HEK293 (cell line): ENCODE data around the gene YY2.
A peak's percentile ranks its signal among the peaks of the same experiment; 100 is the strongest.
"Not testable (repeated sequence)": the region's sequence is repeated elsewhere in the genome, so short reads cannot be mapped to it uniquely, and the experiment has no call there.

Source experiments
- CTCF ChIA-PET: fragments of 350-600 bp; formaldehyde crosslinking; extraction: SDS; loops from one replicate; lab custom pipeline; 2021; ENCODE audit warnings: antibody characterized with exemption; lab: Yijun Ruan, JAX
- POLR2A ChIA-PET: fragments of 300-600 bp; formaldehyde crosslinking; extraction: SDS; loops from one replicate; lab custom pipeline; 2020; ENCODE audit warnings: antibody characterized with exemption, inconsistent platforms; lab: Yijun Ruan, JAX
- H3K27ac ChIP-seq: fragments of 200-500 bp; sonication (Bioruptor generic); 2 replicates; pipeline ENCODE4 v1.5.1; 2014; ENCODE audit warnings: low read depth, low read length, control low read depth, inconsistent platforms; ENCODE audit errors: extremely low read depth
- H3K36me3 ChIP-seq, 2 experiments: fragments of 200-500 bp in 1 of 2; sonication (Bioruptor generic) in 1 of 2; 1 replicate in 1 of 2; 2 replicates in 1 of 2; pipeline ENCODE4 v1.5.1; 2014 to 2017; ENCODE audit warnings: inconsistent platforms in 2 of 2, low read length in 2 of 2; ENCODE audit not compliant: control insufficient read depth in 2 of 2, insufficient read depth in 1 of 2
- H3K4me1 ChIP-seq: fragments of 200-500 bp; sonication (Bioruptor generic); 2 replicates; pipeline ENCODE4 v1.5.1; 2014; ENCODE audit warnings: mild to moderate bottlenecking, low read length, inconsistent platforms; ENCODE audit not compliant: control insufficient read depth, insufficient read depth
- H3K4me3 ChIP-seq: 2 replicates; pipeline ENCODE4 v1.5.1; 2011; ENCODE audit warnings: low read depth, mild to moderate bottlenecking, control low read depth, low read length, moderate library complexity
- H3K9me3 ChIP-seq: fragments of 200-500 bp; sonication (Bioruptor generic); 2 replicates; pipeline ENCODE4 v1.5.1; 2014; ENCODE audit warnings: low read depth, low read length, inconsistent platforms; ENCODE audit not compliant: control insufficient read depth, insufficient read depth
- GLI2 ChIP-seq: fragments of 450-650 bp; formaldehyde crosslinking; IDR thresholded peaks from 2 replicates; pipeline ENCODE4; 2017; ENCODE audit warnings: missing biosample characterization, missing genetic modification characterization, low read depth, borderline replicate concordance
- HOXC10 ChIP-seq: sonication (generic); formaldehyde crosslinking; IDR thresholded peaks from 2 replicates; pipeline ENCODE4 v1.8.1; 2023; ENCODE audit warnings: mild to moderate bottlenecking, missing genetic modification reagents
- KLF10 ChIP-seq: fragments of 450-650 bp; IDR thresholded peaks from 2 replicates; pipeline ENCODE4 v1.5.1; 2018; ENCODE audit warnings: missing biosample characterization, mild to moderate bottlenecking, missing genetic modification characterization
- WT1 ChIP-seq: fragments of 450-650 bp; formaldehyde crosslinking; IDR thresholded peaks from 2 replicates; pipeline ENCODE4 v1.5.1; 2016; ENCODE audit warnings: missing biosample characterization, missing genetic modification characterization
- ZFP37 ChIP-seq: fragments of 450-650 bp; formaldehyde crosslinking; IDR thresholded peaks from 2 replicates; pipeline ENCODE4 v1.5.1; 2016; ENCODE audit warnings: missing biosample characterization, missing genetic modification characterization
- ZFP69B ChIP-seq: fragments of 450-650 bp; formaldehyde crosslinking; IDR thresholded peaks from 2 replicates; pipeline ENCODE4 v1.5.1; 2016; ENCODE audit warnings: missing biosample characterization, missing genetic modification characterization
- ZNF121 ChIP-seq: fragments of 450-650 bp; formaldehyde crosslinking; IDR thresholded peaks from 2 replicates; pipeline ENCODE4 v1.5.1; 2016; ENCODE audit warnings: missing biosample characterization, missing genetic modification characterization
- ZNF133 ChIP-seq: fragments of 450-650 bp; formaldehyde crosslinking; IDR thresholded peaks from 2 replicates; pipeline ENCODE4 v1.5.1; 2016; ENCODE audit warnings: missing biosample characterization, missing genetic modification characterization
- ZNF146 ChIP-seq: fragments of 450-650 bp; formaldehyde crosslinking; IDR thresholded peaks from 2 replicates; pipeline ENCODE4 v1.5.1; 2016; ENCODE audit warnings: missing biosample characterization, missing genetic modification characterization
- ZNF169 ChIP-seq: fragments of 450-650 bp; formaldehyde crosslinking; IDR thresholded peaks from 2 replicates; pipeline ENCODE4 v1.5.1; 2016; ENCODE audit warnings: missing biosample characterization, missing genetic modification characterization
- ZNF175 ChIP-seq: fragments of 450-650 bp; formaldehyde crosslinking; IDR thresholded peaks from 2 replicates; pipeline ENCODE4 v1.5.1; 2016; ENCODE audit warnings: missing biosample characterization, missing genetic modification characterization
- ZNF223 ChIP-seq: fragments of 450-650 bp; formaldehyde crosslinking; IDR thresholded peaks from 2 replicates; pipeline ENCODE4 v1.5.1; 2016; ENCODE audit warnings: missing biosample characterization, missing genetic modification characterization
- ZNF248 ChIP-seq: fragments of 450-650 bp; formaldehyde crosslinking; IDR thresholded peaks from 2 replicates; pipeline ENCODE4 v1.5.1; 2017; ENCODE audit warnings: missing biosample characterization, missing genetic modification characterization
- ZNF37A ChIP-seq: fragments of 450-650 bp; IDR thresholded peaks from 2 replicates; pipeline ENCODE4 v1.5.1; 2018; ENCODE audit warnings: missing biosample characterization, missing genetic modification characterization
- ZNF654 ChIP-seq: fragments of 450-650 bp; formaldehyde crosslinking; IDR thresholded peaks from 2 replicates; pipeline ENCODE4 v1.5.1; 2016; ENCODE audit warnings: low read depth, missing biosample characterization, missing genetic modification characterization
- ZNF76 ChIP-seq: fragments of 450-650 bp; formaldehyde crosslinking; IDR thresholded peaks from 2 replicates; pipeline ENCODE4; 2016; ENCODE audit warnings: low read depth, missing biosample characterization, missing genetic modification characterization, borderline replicate concordance
- ZNF777 ChIP-seq: fragments of 450-650 bp; formaldehyde crosslinking; IDR thresholded peaks from 2 replicates; pipeline ENCODE4 v1.5.1; 2017; ENCODE audit warnings: missing biosample characterization, missing genetic modification characterization, borderline replicate concordance
- ZNF792 ChIP-seq: fragments of 450-650 bp; formaldehyde crosslinking; IDR thresholded peaks from 2 replicates; pipeline ENCODE4 v1.5.1; 2016; ENCODE audit warnings: missing biosample characterization, missing genetic modification characterization
- ZSCAN30 ChIP-seq: fragments of 450-650 bp; IDR thresholded peaks from 2 replicates; pipeline ENCODE4 v1.5.1; 2018; ENCODE audit warnings: missing biosample characterization, mild to moderate bottlenecking, missing genetic modification characterization, moderate library complexity
- TF ChIP-seq, protein P1 (sequence below): fragments of 450-650 bp; formaldehyde crosslinking; IDR thresholded peaks from 2 replicates; pipeline ENCODE4 v1.5.1; 2016; ENCODE audit warnings: missing biosample characterization, missing genetic modification characterization
- TF ChIP-seq, protein P2 (sequence below): fragments of 450-650 bp; formaldehyde crosslinking; IDR thresholded peaks from 2 replicates; pipeline ENCODE4 v1.5.1; 2017; ENCODE audit warnings: missing biosample characterization, mild to moderate bottlenecking, missing genetic modification characterization, moderate library complexity
- TF ChIP-seq, protein P3 (sequence below): fragments of 450-650 bp; formaldehyde crosslinking; IDR thresholded peaks from 2 replicates; pipeline ENCODE4 v1.5.1; 2016; ENCODE audit warnings: missing biosample characterization, missing genetic modification characterization
- TF ChIP-seq, protein P4 (sequence below): fragments of 450-650 bp; formaldehyde crosslinking; IDR thresholded peaks from 2 replicates; pipeline ENCODE4; 2016; ENCODE audit warnings: missing biosample characterization, missing genetic modification characterization
- TF ChIP-seq, protein P5 (sequence below): fragments of 450-650 bp; formaldehyde crosslinking; IDR thresholded peaks from 2 replicates; pipeline ENCODE4 v1.5.1; 2016; ENCODE audit warnings: missing biosample characterization, missing genetic modification characterization, low read depth

Gene YY2

DNA sequence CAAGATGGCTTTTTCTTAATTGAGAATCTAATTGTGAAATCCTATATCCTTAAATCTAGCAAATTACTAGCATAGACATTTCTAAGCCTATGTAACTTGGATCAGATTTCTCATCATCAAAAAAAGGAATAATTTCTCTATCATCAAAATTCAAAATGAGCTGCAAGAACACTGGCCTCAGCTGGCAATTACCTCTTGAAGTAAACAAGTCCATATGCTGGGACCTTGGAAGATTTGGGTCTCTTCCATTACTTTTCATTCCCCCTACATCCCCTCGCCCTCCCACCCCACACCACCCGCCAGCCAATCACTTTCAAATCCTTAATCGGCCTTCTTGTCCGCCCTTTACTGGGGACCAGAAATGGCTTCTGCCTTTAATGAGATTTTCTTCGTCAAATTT lies 39.7 kb upstream of the YY2 start (continued):
- TF ChIP-seq ZFP37 (tag by site-specific recombination) (no peak), HOXC10 (no peak), ZNF76 (tag by site-specific recombination) (no peak), ZNF654 (tag by site-specific recombination) (no peak)

DNA sequence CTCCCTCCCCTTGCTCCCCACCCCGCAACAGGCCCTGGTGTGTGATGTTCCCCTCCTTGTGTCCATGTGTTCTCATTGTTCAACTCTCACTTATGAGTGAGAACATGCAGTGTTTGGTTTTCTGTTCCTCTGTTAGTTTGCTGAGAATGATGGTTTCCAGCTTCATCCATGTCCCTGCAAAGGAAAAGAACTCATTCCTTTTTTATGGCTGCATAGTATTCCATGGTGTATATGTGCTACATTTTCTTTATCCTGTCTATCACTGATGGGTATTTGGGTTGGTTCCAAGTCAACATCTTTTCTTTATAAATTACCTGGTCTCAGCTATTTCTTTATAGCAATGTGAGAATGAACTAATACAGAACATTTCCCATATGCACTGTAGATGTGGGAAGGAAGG lies 35.6 kb upstream of the YY2 start:
- H3K4me1 ChIP-seq, H3K36me3 ChIP-seq, H3K9me3 ChIP-seq, POLR2A ChIA-PET, CTCF ChIA-PET, H3K27ac ChIP-seq, H3K4me3 ChIP-seq: not testable (repeated sequence)
- TF ChIP-seq ZNF146, result peak; percentile 94
- TF ChIP-seq, protein P1, sequence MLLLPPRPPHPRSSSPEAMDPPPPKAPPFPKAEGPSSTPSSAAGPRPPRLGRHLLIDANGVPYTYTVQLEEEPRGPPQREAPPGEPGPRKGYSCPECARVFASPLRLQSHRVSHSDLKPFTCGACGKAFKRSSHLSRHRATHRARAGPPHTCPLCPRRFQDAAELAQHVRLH, result 0 out of 2 replicates have a peak, but pooled peaks have one; percentile 28

DNA sequence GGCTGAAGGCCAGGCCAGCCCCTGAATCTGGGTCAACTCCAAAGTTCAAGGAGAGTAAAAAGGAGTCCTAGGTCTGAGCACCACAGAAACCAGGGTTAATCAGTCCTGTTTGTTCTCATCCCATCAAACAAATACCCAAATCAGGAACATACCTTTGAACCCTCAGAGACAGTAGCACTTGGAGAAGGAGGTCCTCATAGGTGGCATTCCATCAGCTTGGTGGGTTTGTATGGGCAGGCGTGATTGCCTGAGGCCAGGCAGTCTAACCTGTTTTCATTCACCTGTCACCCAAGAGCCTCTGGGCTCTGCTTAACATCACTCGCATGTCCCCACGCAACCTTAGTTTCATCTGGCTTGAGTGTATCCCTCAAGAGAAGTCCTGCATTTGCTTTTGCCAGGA lies 33.9 kb upstream of the YY2 start:
- POLR2A ChIA-PET, result no interaction called here
- H3K9me3 ChIP-seq, result no peaks in the 10 kb centered on the region
- TF ChIP-seq ZNF248 (tag by site-specific recombination), result no peak
- no peak for TF ChIP-seq ZNF133
- TF ChIP-seq WT1 (tag by site-specific recombination), result no peak
- TF ChIP-seq, protein P2, sequence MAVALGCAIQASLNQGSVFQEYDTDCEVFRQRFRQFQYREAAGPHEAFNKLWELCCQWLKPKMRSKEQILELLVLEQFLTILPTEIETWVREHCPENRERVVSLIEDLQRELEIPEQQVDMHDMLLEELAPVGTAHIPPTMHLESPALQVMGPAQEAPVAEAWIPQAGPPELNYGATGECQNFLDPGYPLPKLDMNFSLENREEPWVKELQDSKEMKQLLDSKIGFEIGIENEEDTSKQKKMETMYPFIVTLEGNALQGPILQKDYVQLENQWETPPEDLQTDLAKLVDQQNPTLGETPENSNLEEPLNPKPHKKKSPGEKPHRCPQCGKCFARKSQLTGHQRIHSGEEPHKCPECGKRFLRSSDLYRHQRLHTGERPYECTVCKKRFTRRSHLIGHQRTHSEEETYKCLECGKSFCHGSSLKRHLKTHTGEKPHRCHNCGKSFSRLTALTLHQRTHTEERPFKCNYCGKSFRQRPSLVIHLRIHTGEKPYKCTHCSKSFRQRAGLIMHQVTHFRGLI (tag by site-specific recombination), result no peak
- no peak for TF ChIP-seq ZFP69B (tag by site-specific recombination)
- TF ChIP-seq, protein P3, sequence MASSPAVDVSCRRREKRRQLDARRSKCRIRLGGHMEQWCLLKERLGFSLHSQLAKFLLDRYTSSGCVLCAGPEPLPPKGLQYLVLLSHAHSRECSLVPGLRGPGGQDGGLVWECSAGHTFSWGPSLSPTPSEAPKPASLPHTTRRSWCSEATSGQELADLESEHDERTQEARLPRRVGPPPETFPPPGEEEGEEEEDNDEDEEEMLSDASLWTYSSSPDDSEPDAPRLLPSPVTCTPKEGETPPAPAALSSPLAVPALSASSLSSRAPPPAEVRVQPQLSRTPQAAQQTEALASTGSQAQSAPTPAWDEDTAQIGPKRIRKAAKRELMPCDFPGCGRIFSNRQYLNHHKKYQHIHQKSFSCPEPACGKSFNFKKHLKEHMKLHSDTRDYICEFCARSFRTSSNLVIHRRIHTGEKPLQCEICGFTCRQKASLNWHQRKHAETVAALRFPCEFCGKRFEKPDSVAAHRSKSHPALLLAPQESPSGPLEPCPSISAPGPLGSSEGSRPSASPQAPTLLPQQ (tag by site-specific recombination), result no peak
- no peak for TF ChIP-seq ZNF792
- TF ChIP-seq, all 188 proteins: peak for 0
- Histone ChIP-seq H3K27ac (no peak overlapping the region), H3K4me3 (no peak overlapping the region), H3K4me1 (no peaks in the 10 kb centered on the region), H3K36me3 (no peaks in the 10 kb centered on the region)
- CTCF ChIA-PET, result interaction anchor here (0.6 to 1.5 kb wide), 2 partner anchors 75 to 871 kb away, joined by 3 read pairs; no protein-coding TSS in a partner anchor

DNA sequence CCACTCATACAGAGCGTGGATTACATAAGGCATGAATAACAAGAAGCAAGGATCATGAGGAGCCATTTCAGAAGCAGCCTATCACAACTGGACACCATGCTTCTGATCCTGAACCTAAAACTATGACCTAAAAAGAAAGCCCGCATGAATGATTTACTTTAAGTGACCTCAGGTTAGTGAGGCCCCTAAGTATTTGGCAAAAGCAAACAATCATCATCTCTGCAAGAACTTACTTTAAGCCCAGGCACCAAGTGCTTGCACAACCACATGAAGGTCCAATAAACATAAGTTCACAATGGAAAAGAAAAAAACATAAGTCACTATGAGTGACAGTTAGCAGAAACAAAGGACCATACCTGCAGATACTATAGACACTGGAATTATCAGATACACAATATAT lies 24.3 kb upstream of the YY2 start:
- Histone ChIP-seq H3K9me3 (no peaks in the 10 kb centered on the region), H3K4me3 (no peak overlapping the region), H3K36me3 (no peaks in the 10 kb centered on the region), H3K27ac (no peak overlapping the region), H3K4me1 (no peaks in the 10 kb centered on the region)
- TF ChIP-seq ZSCAN30 (tag by site-specific recombination), result no peak
- no peak for TF ChIP-seq ZNF223
- no peak for TF ChIP-seq ZNF169 (tag by site-specific recombination)
- no peak for TF ChIP-seq ZNF175 (tag by site-specific recombination)
- TF ChIP-seq, protein P4, sequence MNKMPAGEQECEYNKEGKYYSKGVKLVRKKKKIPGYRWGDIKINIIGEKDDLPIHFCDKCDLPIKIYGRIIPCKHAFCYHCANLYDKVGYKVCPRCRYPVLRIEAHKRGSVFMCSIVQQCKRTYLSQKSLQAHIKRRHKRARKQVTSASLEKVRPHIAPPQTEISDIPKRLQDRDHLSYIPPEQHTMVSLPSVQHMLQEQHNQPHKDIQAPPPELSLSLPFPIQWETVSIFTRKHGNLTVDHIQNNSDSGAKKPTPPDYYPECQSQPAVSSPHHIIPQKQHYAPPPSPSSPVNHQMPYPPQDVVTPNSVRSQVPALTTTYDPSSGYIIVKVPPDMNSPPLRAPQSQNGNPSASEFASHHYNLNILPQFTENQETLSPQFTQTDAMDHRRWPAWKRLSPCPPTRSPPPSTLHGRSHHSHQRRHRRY (tag by site-specific recombination), result no peak
- no peak for TF ChIP-seq ZNF37A
- TF ChIP-seq ZNF146, result no peak
- TF ChIP-seq ZNF777 (tag by site-specific recombination), result no peak
- TF ChIP-seq, protein P1, result no peak
- TF ChIP-seq GLI2 (tag by site-specific recombination), result no peak
- TF ChIP-seq KLF10 (tag by site-specific recombination), result no peak
- no peak for TF ChIP-seq ZNF121 (tag by site-specific recombination)
- TF ChIP-seq, protein P5, sequence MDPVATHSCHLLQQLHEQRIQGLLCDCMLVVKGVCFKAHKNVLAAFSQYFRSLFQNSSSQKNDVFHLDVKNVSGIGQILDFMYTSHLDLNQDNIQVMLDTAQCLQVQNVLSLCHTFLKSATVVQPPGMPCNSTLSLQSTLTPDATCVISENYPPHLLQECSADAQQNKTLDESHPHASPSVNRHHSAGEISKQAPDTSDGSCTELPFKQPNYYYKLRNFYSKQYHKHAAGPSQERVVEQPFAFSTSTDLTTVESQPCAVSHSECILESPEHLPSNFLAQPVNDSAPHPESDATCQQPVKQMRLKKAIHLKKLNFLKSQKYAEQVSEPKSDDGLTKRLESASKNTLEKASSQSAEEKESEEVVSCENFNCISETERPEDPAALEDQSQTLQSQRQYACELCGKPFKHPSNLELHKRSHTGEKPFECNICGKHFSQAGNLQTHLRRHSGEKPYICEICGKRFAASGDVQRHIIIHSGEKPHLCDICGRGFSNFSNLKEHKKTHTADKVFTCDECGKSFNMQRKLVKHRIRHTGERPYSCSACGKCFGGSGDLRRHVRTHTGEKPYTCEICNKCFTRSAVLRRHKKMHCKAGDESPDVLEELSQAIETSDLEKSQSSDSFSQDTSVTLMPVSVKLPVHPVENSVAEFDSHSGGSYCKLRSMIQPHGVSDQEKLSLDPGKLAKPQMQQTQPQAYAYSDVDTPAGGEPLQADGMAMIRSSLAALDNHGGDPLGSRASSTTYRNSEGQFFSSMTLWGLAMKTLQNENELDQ, result no peak
- ChIA-PET CTCF (no interaction called here), POLR2A (no interaction called here)
